Adrenal gland (tissue), 12 donors: Measurements from ENCODE around the gene FHOD3. TPM values are rescaled to one million over a fixed set of nuclear protein-coding genes. Genes with fewer than 3 reads are reported as not detected.
A peak's percentile ranks its signal among the peaks of the same experiment; 100 is the strongest.

ENCODE experiments used
- DNase-seq, 7 donors: peaks; one replicate each; pipeline ENCODE4 v3.0.0-alpha.2; 2019 to 2020
- H3K27ac ChIP-seq, 5 donors: fragments of 200-600 bp; sonication (generic) in 4 of 5; 1 replicate in 3 of 5; 2 replicates in 2 of 5; pipeline versions ENCODE4 v1.5.1 to v1.8.0; 2016 to 2020; ENCODE audit warnings: mild to moderate bottlenecking in 1 of 5
- H3K27me3 ChIP-seq: fragments of 200-600 bp; 2 replicates; pipeline ENCODE4 v1.8.0; 2021
- H3K36me3 ChIP-seq, 2 donors: fragments of 200-600 bp; replicated peaks in 1 of 2; 1 replicate in 1 of 2; 2 replicates in 1 of 2; pipeline versions ENCODE4 v1.5.1 to v1.8.0; 2018 to 2022
- H3K4me1 ChIP-seq, 2 donors: fragments of 200-600 bp; replicated peaks in 1 of 2; 1 replicate in 1 of 2; 2 replicates in 1 of 2; pipeline versions ENCODE4 v1.5.1 to v1.8.0; 2018 to 2021
- H3K4me3 ChIP-seq, 4 donors: fragments of 200-600 bp; sonication (generic) in 3 of 4; one replicate each; pipeline ENCODE4 v1.5.1; 2016 to 2018
- H3K9me3 ChIP-seq, 3 donors: fragments of 200-600 bp; sonication (generic) in 1 of 3; replicated peaks in 1 of 3; 1 replicate in 2 of 3; 2 replicates in 1 of 3; pipeline versions ENCODE4 v1.5.1 to v1.8.0; 2016 to 2021
- POLR2A ChIP-seq, 2 donors: fragments of 450-650 bp; IDR thresholded peaks; one replicate each; pipeline ENCODE4 v1.6.1; 2017; ENCODE audit warnings: antibody characterized with exemption in 2 of 2, mild to moderate bottlenecking in 2 of 2, moderate library complexity in 1 of 2
- WGBS, 4 donors: extraction: QIAGEN DNeasy Blood & Tissue Kit in 2 of 4; methylation state at CpG; one replicate each; pipeline versions ENCODE4 v1.1.5 to v1.1.7; 2013 to 2017; 5-methylcytosine and 5-hydroxymethylcytosine counted together
- intact Hi-C, 2 donors: fragments of 100-400 bp; cut with DNase I; formaldehyde crosslinking; loops; one replicate each; pipeline versions ENCODE4 v1.14.1 to v1.15.0; 2022 to 2023
- polyA plus RNA-seq, 3 donors: library from polyadenylated mRNA; stranded (reverse); fragments of 200-250 nt in 2 of 3; fragments of 350-450 nt in 1 of 3; fragmentation: Illumina TruSeq in 1 of 3; extraction: RNeasy Lipid Tissue Mini Kit (QIAGEN cat#74804) in 1 of 3; gene quantifications; one replicate each; pipeline ENCODE4 v1.2.3, GENCODE V29; 2013 to 2014
- total RNA-seq, 9 donors: library from RNA; depleted of rRNA in 4 of 9; stranded (reverse); fragments of >200 nt in 4 of 9; fragments of 120-200 nt in 1 of 9; fragmentation: NEBNext Ultra II Directional in 1 of 9; extraction: Animal tissue kit (Norgen Biotek cat#: 25700) in 1 of 9; gene quantifications; one replicate each; pipeline versions ENCODE4 v1.1.0 to v1.2.4, GENCODE V29; 2013 to 2023
- TF ChIP-seq, protein P1 (sequence below), 6 experiments: fragments of 450-650 bp in 4 of 6; fragments of 200-600 bp in 2 of 6; sonication (generic) in 1 of 6; IDR thresholded peaks; 1 replicate in 5 of 6; 2 replicates in 1 of 6; pipeline versions ENCODE4 v1.5.1 to v1.8.0; 2016 to 2021; ENCODE audit warnings: antibody characterized with exemption in 6 of 6, mild to moderate bottlenecking in 2 of 6, moderate library complexity in 1 of 6
- donor health status: healthy with polysubstance abuse.
- donor health status: Bipolar disorder and iron deficiency.
- donor health status: DM: yes; HTN: yes; CAD: no.
- donor health status: DM: no; HTN: no; CAD: no.
- donor health status: DM: no; HTN: no; CAD: no.
- donor health status: DM: yes; HTN: yes; CAD: no.

FHOD3 gene
- total and polyA plus RNA-seq, 12 donors: 17.5 to 87.9 (median 48.5) TPM

DNA sequence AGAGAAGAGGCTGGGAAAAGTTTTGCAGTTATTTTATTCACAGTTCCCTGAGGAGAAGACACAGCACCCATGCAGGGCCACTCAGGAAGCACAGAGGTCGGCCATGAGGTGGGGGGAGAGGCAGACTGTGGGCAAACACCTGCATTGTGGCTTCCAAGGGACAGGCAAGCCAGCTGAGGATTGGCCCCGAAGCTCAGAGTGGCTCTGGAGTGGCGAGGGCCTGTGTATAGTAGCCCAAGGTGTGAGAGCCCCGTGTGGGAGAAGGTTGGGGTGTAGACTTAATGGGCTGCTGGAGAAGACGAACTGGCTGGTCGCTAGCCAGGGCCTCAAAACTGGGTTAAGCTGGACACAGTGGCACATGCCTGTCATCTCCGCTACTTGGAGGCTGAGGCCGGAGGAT, 218.7 kb downstream of the FHOD3 start:
- H3K4me1 ChIP-seq: no peaks in the 10 kb centered on the region
- no peaks in the 10 kb centered on the region for H3K27me3 ChIP-seq
- H3K36me3 ChIP-seq: no peaks in the 10 kb centered on the region
- no peak overlapping the region for H3K27ac ChIP-seq
- H3K4me3 ChIP-seq: no peak overlapping the region
- WGBS, 4 donors: 83 to 94% (median 91%) methylated on average over 8 of the region's 8 CpGs
- no peak for TF ChIP-seq POLR2A (IDR thresholded peaks at IDR 0.05)
- TF ChIP-seq, protein P1, sequence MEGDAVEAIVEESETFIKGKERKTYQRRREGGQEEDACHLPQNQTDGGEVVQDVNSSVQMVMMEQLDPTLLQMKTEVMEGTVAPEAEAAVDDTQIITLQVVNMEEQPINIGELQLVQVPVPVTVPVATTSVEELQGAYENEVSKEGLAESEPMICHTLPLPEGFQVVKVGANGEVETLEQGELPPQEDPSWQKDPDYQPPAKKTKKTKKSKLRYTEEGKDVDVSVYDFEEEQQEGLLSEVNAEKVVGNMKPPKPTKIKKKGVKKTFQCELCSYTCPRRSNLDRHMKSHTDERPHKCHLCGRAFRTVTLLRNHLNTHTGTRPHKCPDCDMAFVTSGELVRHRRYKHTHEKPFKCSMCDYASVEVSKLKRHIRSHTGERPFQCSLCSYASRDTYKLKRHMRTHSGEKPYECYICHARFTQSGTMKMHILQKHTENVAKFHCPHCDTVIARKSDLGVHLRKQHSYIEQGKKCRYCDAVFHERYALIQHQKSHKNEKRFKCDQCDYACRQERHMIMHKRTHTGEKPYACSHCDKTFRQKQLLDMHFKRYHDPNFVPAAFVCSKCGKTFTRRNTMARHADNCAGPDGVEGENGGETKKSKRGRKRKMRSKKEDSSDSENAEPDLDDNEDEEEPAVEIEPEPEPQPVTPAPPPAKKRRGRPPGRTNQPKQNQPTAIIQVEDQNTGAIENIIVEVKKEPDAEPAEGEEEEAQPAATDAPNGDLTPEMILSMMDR (IDR thresholded peaks at IDR 0.05): no peak
- DNase-seq: no peak
- H3K9me3 ChIP-seq: no peaks in the 10 kb centered on the region
- intact Hi-C loops: no loop called here

DNA sequence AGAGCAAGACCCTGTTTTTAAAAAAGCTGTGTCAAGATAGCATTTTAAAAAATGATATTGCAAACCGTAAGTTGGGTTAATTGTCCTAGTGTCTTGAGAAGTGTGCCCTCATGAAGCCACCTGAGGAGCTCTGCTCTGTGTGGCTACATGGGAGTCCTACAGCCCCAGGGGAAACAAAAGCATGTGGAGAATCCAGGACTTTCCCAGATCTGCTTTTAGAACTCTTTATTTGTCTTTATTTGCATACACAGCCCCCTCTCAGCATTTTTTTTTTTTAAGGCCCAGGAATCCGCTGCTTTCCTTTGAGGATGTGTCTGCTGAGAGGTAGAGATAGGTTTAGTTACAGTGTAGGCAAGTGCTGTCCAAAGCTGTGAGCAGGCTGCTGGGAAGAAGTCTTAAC, 219.2 kb downstream of the FHOD3 start:
- no peak overlapping the region for H3K27ac ChIP-seq
- DNase-seq: no peak
- H3K36me3 ChIP-seq: no peaks in the 10 kb centered on the region
- no peak for TF ChIP-seq POLR2A (IDR thresholded peaks at IDR 0.05)
- TF ChIP-seq, protein P1 (IDR thresholded peaks at IDR 0.05): no peak
- WGBS, 4 donors: 92 to 95% (median 94%) methylated on average over 2 of the region's 2 CpGs
- no peak overlapping the region for H3K4me3 ChIP-seq
- no peaks in the 10 kb centered on the region for H3K27me3 ChIP-seq
- H3K4me1 ChIP-seq: no peaks in the 10 kb centered on the region
- intact Hi-C loops: no loop called here
- H3K9me3 ChIP-seq: no peaks in the 10 kb centered on the region

DNA sequence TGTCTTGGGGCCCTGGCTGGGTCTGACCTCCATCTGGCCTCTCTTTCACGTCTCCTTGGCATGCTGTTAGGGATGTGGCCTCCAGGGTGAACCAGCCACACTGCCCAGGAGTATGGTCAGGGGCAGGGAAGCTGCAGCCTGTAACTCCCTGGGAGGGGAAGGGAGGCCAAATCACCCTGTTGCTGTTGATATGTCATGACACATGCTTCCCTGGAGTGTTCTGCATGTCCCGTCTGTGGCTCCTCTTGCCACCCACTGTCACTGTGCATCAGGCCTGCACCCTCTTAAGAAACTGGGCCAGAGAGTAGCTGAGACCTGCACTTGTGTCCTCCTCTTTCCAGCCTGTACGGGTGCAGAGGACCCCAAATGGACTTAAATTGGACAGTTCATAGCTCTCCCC, 221.3 kb downstream of the FHOD3 start:
- peak in 3 of 7 donors; percentile 24 to 35 (median 25) for DNase-seq
- Histone ChIP-seq H3K27me3 (no peaks in the 10 kb centered on the region), H3K27ac (no peak overlapping the region), H3K9me3 (no peaks in the 10 kb centered on the region), H3K4me1 (no peaks in the 10 kb centered on the region), H3K36me3 (no peaks in the 10 kb centered on the region), H3K4me3 (no peak overlapping the region)
- intact Hi-C loops: no loop called here
- 44 to 54% (median 49%) methylated on average over 1 to 3 of the region's 3 CpGs for WGBS, 4 donors
- TF ChIP-seq, protein P1 (IDR thresholded peaks at IDR 0.05): no peak
- no peak for TF ChIP-seq POLR2A (IDR thresholded peaks at IDR 0.05)

DNA sequence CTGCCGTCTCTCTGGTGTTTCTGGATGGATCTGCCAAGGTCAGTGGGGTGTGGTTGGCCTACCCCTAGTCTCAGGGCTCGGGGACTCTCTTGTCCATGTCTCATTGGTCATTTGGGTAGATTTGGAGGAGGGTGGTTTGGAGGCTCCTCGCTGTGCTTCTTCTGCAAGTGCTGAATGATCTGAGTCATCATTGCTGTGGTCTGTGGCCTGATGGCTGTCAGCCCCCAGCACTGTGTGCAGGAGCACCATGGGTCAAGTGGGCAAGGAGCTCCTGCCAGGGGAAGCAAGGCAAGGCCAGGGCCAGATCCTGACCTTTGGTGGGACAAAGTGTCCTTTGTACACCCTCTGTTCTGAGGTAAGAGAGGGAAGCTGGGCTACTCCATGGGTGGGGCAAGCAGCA, 221.8 kb downstream of the FHOD3 start:
- intact Hi-C loops: no loop called here
- WGBS, 4 donors: 84 to 95% (median 90%) methylated on average over 2 to 3 of the region's 3 CpGs
- DNase-seq: no peak
- no peaks in the 10 kb centered on the region for H3K36me3 ChIP-seq
- H3K9me3 ChIP-seq: no peaks in the 10 kb centered on the region
- TF ChIP-seq POLR2A (IDR thresholded peaks at IDR 0.05): no peak
- TF ChIP-seq, protein P1 (IDR thresholded peaks at IDR 0.05): no peak
- no peak overlapping the region for H3K4me3 ChIP-seq
- no peak overlapping the region for H3K27ac ChIP-seq
- H3K4me1 ChIP-seq: no peaks in the 10 kb centered on the region
- no peaks in the 10 kb centered on the region for H3K27me3 ChIP-seq
